AG08396 (cell line): ENCODE data around the gene MYO7B.

Source experiments
- DNase-seq: peaks from one replicate; pipeline ENCODE4 v3.0.0; 2012; ENCODE audit warnings: low spot score, mixed read lengths

The MYO7B gene

DNA sequence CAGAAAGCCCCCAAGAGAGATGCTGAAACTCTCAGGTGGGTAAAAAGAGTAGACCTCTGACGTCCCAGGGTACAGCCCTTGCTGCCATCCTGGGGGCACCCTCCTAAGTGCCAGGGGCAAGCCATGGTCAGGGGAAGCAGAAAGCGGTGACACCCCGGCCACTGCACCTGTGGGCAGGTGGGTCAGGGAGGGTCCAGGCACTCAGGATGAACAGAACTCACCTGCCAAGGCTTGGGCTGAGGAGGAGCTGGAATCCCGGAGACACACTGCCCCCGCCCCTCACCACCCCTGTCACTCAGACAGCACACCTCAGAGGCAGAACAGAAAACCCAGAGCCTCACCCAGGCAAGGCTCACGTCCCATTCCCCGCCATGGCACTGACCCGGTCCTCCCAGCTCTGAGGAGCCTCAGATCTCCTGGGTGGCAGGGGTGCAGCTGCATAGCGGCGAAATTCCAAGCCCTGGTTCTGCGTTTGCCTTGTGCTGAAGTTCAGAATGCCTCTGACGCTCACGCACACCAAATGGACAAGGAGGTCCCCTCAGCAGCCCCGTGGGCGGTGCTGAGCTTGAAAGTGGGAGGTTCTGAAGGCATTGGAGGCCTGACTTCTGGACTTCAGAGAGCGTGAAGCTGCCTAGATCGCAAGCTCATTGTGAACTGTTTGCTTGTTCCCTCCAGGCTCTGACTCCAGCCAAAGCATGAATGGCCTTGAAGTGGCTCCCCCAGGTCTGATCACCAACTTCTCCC is 114.7 kb downstream of the MYO7B start:
- no peak for DNase-seq

DNA sequence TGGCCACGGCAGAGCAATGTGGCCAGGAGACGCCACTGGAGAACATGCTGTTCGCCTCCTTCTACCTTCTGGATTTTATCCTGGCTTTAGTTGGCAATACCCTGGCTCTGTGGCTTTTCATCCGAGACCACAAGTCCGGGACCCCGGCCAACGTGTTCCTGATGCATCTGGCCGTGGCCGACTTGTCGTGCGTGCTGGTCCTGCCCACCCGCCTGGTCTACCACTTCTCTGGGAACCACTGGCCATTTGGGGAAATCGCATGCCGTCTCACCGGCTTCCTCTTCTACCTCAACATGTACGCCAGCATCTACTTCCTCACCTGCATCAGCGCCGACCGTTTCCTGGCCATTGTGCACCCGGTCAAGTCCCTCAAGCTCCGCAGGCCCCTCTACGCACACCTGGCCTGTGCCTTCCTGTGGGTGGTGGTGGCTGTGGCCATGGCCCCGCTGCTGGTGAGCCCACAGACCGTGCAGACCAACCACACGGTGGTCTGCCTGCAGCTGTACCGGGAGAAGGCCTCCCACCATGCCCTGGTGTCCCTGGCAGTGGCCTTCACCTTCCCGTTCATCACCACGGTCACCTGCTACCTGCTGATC is 115.4 kb downstream of the MYO7B start:
- DNase-seq = no peak

DNA sequence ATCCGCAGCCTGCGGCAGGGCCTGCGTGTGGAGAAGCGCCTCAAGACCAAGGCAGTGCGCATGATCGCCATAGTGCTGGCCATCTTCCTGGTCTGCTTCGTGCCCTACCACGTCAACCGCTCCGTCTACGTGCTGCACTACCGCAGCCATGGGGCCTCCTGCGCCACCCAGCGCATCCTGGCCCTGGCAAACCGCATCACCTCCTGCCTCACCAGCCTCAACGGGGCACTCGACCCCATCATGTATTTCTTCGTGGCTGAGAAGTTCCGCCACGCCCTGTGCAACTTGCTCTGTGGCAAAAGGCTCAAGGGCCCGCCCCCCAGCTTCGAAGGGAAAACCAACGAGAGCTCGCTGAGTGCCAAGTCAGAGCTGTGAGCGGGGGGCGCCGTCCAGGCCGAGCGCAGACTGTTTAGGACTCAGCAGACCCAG is 115.9 kb downstream of the MYO7B start:
- no peak for DNase-seq

DNA sequence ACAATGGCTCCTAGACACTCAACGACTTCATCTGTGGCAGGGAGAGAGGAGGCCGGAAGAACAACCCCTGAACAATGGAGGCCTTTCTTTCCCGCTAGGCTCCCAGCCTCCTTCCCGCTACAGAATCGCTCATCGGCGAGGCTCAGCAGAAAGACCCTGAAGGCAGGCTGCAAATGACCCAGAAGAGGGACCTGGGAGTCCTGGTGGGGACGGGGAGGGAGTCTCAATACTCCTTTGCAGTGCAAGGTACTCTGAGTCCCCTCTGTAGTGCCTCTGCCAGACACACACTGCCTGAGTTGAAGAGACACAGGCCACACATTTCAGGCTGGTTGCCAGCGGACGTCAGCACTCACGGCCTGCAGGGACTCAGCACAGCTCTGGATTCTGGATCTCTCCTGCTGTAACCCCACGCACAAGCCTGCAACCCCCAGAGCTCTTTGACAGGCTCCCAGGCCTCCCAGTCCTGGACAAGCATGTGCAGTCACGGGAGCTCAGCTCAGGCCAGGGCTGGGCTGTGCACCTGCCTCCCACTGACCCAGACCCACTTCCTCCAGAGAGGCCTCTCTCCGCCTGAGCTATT is 116.6 kb downstream of the MYO7B start:
- DNase-seq = no peak

DNA sequence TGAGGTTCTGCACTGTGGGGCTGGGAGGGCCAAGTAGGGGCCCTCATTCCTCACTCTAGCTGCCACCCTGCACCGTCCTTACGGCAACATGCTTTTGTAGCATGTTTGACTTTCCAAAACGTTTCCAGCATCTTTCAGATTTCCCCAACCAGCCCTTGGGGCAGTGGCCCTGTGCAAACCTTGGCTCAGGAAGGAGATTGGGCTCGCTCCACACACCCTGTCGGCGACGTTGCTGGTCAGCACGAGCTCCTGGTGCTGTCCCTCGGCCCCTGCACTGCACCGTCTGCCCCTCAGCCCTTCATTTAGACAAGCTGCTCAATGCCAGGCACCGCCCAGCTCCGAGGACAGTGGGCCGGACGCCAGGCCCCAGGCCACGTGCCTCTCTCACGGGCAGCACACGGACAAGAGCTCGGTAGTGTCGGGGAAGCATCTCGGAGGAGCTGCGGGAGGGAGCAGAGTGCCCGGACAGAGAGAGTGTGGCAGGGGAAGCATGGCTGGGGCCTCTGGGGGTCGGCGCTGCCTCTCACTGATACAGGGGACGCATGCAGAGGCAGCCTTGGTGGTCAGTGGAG is 117.4 kb downstream of the MYO7B start:
- no peak for DNase-seq

DNA sequence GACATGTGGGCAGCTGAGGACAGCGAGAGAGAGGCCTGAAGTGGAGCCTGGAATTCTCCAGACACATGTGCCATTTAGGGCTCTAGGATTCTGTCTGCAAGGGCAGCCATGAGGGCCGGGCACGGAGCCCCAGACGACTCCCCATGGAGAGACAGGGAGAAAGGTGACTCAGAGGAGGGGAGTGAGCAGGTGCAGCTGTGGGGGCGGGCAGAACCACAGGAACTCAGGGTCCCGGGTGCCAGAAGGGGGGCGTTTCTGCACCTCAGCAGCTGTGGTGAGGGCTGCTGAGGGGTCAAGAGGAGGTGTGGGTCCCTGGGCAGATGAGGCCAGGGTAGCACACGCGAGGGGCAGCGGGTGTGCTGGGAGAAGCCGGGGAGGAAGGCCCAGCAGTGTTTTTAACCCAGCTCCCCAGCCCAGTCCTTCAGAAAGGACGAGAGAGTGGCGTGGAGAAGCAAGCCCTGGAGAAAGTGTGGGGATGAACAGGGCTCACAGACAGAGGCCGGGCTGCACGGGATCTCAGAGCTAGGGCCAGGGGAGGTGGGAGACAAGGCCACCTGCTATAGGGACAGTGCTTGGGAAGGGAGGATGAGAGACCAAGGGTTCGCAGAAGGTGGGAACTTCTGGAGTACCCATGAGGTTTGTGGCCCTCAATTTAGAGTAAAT is 118.1 kb downstream of the MYO7B start:
- DNase-seq = no peak

DNA sequence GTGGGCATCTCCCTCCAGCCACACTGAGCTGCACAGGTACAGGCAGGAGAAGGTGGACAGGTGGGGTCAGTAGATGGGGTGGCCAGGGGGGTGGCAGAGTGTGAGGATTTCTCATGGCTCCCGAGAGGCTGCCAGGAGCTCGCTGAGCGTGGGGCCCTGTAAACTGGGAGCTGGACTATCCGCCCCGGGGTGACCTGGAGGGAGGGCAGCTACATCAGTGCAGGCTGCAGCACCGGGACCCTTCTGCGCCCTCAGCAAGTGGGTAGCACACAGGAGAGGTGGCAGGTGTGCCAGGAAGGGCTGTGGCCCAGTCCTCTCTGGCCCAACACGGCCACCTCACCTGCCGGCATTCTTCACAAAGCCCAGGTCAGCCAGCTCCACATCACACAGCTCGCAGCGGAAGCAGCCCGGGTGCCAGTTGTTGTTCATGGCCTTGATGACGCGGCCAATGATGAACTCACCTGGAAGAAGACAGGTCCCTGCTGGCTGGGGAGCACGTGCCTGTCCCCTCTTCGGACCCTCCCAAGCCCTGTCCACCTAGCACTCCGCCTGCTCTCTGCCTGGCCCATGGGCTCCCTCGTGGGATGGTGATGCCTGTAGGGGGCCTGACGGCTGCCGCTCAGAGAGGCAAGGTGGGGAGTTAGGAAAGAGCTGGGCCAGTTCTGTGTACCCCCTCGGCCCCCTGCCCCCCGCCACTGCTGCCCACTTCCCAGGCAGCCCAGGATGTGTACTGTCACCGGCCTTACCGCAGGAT is 118.8 kb downstream of the MYO7B start:
- no peak for DNase-seq

DNA sequence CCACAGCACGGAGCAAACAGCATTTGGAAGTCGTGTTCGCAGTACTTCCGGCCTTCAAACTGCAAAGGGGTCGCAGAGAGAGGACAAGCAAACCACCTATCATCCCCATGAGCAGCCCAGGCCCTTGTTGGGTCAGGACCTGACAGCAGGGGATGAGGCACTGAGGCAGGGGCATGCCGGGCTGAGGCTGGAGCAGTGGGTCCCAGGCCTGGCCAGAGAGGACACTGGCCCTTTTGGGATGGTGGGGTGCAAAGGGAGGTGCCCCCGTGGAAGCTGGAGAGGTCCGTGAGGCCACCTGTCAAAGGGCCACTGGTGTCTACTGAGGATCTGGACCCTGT is 119.3 kb downstream of the MYO7B start:
- DNase-seq = no peak

DNA sequence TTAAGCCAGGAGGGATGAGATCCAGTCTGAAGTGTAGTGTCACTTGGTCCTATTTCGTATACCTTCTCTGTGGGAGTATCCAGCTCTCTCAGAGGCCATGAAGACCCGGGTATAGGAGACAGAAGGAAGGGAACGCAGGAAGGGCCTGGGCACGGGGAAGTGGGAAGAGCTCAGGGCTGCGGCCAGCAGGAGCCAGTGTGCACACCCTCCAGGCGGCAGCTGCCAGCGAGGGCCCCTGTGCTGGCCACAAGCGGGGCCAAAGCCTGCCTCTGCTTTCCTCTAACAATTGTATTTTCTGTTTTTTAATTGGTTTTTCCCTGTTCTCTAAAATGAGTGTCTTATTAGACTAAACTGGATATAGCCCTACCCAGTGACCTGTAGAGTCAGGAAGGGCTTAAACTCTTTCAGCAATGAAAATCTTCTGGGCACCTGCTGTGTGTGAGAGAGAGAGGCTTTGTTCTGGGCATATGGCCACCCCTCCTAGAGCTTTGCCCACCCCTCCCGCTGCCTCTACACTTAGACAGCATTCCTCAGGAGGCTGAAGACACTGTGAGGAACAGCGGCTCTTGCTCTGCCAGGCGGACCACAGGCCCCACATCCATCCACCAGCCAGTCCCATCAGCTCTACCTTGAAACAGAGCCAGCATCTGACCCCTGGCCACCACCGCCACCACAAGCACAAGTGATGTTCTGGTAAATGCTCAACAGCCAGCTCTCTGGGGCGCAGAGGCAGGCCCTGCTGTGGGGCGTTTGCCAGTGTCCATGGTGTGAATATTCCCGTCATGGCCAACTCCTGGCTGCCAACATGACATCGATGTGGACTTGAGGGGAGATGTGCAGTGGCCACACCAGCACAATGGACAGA is 120.0 kb downstream of the MYO7B start:
- DNase-seq = no peak

DNA sequence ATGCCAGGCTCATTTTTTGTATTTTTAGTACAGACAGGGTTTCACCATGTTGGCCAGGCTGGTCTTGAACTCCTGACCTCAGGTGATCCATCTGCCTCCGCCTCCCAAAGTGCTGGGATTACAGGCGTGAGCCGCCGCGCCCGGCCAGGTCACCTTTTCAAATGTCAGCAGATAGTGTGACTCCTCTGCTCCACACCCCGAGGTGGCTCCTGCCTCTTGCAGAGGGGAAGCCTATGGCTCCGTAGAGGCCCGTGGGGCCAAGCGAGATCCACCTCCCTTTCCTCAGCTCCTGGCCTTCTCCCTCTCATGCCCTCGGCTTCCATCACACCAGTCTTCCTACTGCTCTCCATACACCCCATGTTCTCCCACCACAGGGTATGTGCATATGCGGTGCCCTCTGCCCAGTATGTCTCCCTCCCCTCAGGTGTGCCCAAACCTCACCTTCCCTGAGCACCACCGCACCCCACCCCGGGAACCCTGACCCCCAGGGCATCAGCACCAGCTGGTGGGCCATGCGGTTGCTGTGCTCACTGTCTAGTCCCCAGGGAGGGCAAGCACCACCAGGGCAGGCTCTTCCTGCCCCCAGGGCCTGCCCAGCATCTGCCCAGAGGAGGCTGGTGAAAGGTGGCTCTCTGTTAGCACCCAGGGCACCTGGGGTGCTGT is 121.2 kb downstream of the MYO7B start:
- DNase-seq = no peak

DNA sequence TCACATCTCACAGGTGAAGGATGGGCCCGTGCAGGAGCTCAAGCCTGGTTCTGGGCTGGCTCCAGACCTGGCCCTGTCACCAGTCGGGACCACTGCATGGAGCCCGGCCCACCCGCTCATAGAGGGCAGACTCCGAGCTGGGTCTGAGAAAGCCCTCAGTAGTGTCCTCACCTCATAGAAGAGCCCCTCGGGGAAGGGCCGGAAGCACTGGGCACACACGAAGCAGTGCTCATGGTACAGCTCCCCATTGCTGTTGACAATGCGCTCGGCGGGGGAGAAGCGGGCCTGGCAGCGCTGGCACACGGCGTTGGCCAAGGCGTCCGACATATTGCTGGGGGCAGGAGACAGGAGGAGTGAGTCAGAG is 121.7 kb downstream of the MYO7B start:
- DNase-seq = no peak

DNA sequence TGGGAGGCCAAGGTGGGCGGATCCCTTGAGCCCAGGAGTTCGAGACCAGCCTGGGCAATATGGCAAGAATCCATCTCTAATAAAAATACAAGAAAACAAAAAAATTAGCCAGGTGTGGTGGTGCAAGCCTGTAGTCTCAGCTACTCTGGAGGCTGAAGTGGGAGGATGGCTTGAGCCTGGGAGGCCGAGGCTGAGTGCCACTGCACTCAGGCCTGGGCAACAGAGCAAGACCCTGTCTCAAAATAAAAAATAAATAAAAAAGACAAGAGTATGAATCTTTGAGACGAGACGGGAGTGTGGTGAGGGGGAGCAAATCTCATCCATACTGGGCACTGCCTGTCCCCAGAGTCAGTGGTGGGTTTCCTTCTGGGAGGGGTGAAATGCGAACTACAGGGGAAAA is 122.7 kb downstream of the MYO7B start:
- DNase-seq = no peak

DNA sequence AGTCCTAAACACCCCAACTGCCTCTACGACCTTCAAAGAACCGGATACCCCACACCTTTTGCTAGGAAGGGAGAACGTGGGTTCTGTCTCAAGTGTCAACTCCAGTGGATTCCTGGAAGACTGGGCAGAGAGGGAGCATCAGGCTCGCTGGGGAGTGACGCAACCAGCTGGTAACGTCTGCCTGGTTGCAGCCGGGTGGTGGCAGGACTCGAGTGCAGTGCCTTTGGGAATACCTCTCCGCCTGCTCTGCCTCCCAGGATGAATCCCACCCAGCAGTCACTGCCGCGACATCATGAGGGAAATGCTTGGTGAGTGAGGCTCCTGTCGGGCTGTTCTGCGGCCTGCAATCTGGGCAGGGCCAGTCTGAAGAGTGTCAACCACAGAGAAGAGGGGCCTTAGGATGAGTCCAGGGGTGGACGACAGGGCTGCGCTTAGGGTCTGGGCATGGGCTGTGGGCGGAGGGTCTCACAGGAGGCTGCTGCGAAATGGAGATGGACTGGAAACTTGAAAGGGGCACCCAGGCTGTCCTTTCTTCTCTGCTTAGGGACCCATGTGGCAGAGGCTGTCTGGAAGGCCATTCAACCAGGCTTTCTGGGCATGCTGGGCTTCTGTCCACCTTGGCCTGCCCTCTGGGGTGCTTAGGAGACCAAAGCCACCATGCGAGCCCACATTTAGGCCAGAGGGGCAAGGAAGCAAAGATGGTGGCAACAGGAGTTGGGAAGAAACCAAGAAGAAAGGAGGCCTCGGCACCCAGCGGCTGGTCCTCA is 123.3 kb downstream of the MYO7B start:
- DNase-seq = no peak

DNA sequence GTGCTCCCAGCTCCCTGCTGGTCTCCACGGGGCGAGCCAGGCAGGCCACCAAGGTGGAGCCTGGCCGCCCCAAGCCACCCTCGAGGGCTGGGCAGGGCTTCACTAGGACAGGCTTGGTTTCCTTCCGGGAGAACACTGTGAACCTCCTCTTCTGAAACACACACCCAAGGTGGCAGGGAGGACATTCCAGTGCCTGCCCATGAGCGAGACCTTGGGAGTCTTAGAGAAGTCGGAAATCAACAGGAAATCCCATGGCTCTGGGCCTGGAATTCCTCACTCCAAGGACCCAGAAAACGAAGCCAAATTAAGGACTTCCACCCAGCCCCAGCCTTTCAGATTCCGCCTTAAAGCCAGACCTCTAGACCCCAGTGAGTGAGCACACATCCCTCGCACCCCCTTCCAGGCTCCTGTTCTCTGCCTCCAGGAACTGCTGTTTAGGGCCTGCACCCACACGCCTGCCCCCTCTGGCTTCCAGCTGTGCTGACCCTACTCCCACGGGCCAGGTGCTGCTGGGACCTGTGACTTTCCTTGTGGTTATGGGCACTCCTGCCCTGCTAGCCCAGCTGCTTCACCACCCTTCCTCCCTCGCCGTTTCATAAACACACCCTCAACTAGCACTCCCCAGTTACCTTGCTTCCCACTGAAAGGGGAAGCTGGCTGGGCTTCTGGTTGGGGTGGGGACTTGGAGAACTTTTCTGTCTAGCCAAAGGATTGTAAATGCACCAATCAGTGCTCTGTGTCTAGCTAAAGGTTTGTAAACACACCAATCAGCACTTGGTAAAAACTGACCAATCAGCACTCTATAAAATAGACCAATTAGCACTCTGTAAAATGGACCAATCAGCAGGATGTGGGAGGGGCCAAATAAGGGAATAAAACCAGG is 124.2 kb downstream of the MYO7B start:
- no peak for DNase-seq

DNA sequence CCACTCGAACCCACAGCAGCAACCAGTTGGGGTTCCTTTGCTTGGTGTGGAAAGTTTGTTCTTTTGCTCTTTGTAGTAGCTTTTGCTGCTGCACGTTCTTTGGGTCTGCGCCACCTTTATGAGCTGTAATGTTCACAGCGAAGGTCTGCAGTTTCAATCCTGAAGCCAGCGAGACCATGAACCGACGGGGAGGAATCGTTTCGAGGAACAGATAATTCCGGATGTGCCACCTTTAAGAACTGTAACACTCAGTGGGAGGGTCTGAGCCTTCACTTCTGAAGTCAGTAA is 124.8 kb downstream of the MYO7B start:
- no peak for DNase-seq

DNA sequence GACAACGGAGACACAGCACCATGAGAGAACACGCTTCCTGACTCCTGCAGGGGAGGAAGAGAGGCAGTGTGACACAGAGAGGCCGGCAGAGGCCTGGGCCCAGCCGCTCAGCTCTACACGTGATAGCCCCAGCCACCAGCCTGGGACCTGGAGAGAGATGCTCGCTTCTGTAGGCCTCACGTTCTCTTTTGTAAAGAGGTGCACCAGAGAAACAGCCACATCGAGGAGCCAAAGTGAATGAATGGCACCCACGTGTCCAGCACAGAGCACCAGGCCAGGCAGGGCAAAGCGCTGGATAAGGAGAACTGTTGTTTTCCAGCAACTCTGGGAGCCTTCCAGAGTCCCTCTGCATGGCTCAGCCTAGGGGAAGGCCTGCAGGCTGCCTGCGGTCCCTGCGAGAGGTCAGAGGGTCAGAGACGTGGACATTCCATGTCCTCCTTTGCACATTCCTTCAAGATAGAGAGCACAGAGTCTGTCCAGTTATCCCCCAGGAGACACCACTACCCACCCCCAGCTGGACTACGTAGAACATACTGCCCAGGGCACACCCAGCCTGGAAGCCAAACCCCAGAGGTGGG is 125.7 kb downstream of the MYO7B start:
- no peak for DNase-seq

DNA sequence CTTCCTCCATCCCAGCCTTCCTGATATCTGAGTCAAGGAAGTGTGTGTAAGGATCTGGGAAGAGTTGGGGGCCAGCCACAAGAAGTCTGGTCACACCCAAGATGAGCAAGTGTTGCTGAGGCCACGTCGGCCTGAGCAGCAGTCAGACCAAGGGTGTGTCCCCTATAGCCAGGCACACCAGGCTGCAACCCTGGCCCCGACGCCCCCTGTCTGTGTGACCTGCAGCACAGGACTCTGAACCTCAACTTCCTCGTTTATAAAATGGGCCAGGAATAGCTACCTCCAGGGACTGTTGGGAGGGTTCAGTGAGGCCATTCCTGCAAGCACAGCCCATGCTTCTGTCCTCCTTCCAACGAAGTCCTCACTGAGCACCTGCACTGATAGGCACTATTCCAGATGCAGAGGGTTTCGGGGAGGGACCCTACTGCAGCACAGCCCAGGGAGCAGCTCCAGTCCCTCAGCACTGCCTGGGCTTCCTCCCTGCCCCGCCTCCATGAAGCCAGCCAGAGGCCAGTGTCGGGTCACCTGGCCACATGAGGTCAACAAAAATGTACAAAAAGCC is 126.5 kb downstream of the MYO7B start:
- no peak for DNase-seq

DNA sequence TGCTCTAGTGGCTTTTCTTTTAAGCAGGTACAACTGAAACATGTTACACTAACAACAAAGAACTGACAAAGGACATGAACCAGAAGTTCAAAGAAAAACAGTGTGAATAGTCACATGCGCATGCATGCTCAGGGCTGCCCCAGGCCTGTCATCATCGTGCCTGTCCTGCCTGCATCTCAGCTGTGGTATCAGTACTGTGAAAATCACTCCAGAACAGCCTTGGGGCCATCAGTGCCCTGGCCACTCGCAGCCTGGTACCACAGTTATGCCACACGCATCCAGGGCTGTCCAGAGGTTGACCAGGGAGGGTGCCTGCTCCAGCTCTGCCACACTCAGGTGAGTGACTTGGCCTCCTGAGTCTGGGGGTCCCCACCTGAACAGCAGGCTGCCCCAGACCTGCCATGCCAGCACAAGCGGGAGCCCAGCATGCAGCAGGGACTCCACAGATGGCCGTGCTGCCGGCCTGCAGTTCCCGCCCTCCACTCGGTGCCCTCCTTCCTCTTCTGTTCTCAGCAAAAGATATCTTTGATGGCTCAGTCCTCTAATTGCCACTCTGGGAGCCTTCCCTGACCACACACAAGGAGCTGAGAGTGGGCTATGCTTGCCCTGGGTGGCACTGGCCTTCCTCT is 127.6 kb downstream of the MYO7B start:
- DNase-seq = no peak
